HL-60 (cell line): ENCODE measurements around the gene SLC6A7.

Source experiments
- DNase-seq, 2 experiments: peaks; one replicate each; pipeline ENCODE4 v3.0.0-alpha.2; 2010 to 2020; ENCODE audit warnings: low read depth in 1 of 2, low spot score in 1 of 2
- H3K27ac ChIP-seq: fragments of 250-450 bp; sonication (Bioruptor Pico); replicated peaks from 2 replicates; pipeline ENCODE4 v1.5.1; 2020; ENCODE audit warnings: mild to moderate bottlenecking, moderate library complexity
- H3K27me3 ChIP-seq: fragments of 250-450 bp; sonication (Bioruptor Pico); 2 replicates; pipeline ENCODE4 v1.5.1; 2021; ENCODE audit warnings: mild to moderate bottlenecking, moderate library complexity; ENCODE audit not compliant: insufficient read depth, poor library complexity, severe bottlenecking
- H3K4me3 ChIP-seq: replicated peaks from 2 replicates; pipeline ENCODE4 v1.5.1; 2011; ENCODE audit warnings: mild to moderate bottlenecking, control low read depth, low read length; ENCODE audit not compliant: insufficient read depth
- GABPA ChIP-seq: IDR thresholded peaks from 2 replicates; pipeline ENCODE4 v1.6.1; 2012; ENCODE audit warnings: low read depth
- POLR2AphosphoS5 ChIP-seq: IDR thresholded peaks from 2 replicates; pipeline ENCODE4 v1.6.1; 2012; ENCODE audit warnings: low read depth
- SPI1 ChIP-seq: IDR thresholded peaks from 2 replicates; pipeline ENCODE4 v1.6.1; 2012; ENCODE audit warnings: low read depth, mild to moderate bottlenecking, borderline replicate concordance
- TF ChIP-seq, protein P1 (sequence below): IDR thresholded peaks from one replicate; pipeline ENCODE4 v1.5.1; 2011; ENCODE audit warnings: low read length, control low read depth, inconsistent platforms; ENCODE audit not compliant: insufficient read depth
- TF ChIP-seq, protein P2 (sequence below): IDR thresholded peaks from 2 replicates; pipeline ENCODE4 v1.6.1; 2012; ENCODE audit warnings: low read depth; ENCODE audit not compliant: insufficient replicate concordance

The SLC6A7 gene

DNA sequence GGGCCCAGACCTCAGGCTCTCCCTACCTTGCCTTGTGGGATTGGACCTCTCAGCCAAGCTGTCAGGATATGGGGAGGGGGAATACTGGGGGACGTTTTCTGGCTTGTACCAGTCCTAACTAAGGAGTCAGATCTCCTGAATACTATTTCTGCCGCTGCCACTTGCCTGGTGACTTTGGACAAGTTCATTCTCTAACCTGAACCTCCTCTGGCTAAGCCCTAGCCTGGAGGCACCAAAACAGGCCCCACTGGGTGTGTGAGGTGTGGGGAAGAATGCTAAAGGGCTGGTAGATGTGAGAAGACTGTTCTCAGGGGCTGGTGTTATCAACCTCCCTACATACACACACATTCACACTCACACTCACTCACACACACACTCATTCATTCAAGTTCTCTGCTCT is 1.1 kb downstream of the SLC6A7 start:
- Histone ChIP-seq H3K27me3 (peaks cover 18% of the 10 kb centered on the region), H3K27ac (no peak overlapping the region), H3K4me3 (no peak overlapping the region)
- DNase-seq: no peak
- TF ChIP-seq, protein P1, sequence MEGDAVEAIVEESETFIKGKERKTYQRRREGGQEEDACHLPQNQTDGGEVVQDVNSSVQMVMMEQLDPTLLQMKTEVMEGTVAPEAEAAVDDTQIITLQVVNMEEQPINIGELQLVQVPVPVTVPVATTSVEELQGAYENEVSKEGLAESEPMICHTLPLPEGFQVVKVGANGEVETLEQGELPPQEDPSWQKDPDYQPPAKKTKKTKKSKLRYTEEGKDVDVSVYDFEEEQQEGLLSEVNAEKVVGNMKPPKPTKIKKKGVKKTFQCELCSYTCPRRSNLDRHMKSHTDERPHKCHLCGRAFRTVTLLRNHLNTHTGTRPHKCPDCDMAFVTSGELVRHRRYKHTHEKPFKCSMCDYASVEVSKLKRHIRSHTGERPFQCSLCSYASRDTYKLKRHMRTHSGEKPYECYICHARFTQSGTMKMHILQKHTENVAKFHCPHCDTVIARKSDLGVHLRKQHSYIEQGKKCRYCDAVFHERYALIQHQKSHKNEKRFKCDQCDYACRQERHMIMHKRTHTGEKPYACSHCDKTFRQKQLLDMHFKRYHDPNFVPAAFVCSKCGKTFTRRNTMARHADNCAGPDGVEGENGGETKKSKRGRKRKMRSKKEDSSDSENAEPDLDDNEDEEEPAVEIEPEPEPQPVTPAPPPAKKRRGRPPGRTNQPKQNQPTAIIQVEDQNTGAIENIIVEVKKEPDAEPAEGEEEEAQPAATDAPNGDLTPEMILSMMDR: no peak
- TF ChIP-seq, protein P2, sequence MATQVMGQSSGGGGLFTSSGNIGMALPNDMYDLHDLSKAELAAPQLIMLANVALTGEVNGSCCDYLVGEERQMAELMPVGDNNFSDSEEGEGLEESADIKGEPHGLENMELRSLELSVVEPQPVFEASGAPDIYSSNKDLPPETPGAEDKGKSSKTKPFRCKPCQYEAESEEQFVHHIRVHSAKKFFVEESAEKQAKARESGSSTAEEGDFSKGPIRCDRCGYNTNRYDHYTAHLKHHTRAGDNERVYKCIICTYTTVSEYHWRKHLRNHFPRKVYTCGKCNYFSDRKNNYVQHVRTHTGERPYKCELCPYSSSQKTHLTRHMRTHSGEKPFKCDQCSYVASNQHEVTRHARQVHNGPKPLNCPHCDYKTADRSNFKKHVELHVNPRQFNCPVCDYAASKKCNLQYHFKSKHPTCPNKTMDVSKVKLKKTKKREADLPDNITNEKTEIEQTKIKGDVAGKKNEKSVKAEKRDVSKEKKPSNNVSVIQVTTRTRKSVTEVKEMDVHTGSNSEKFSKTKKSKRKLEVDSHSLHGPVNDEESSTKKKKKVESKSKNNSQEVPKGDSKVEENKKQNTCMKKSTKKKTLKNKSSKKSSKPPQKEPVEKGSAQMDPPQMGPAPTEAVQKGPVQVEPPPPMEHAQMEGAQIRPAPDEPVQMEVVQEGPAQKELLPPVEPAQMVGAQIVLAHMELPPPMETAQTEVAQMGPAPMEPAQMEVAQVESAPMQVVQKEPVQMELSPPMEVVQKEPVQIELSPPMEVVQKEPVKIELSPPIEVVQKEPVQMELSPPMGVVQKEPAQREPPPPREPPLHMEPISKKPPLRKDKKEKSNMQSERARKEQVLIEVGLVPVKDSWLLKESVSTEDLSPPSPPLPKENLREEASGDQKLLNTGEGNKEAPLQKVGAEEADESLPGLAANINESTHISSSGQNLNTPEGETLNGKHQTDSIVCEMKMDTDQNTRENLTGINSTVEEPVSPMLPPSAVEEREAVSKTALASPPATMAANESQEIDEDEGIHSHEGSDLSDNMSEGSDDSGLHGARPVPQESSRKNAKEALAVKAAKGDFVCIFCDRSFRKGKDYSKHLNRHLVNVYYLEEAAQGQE: no peak
- no peak for TF ChIP-seq SPI1
- TF ChIP-seq GABPA: no peak
- TF ChIP-seq POLR2AphosphoS5: no peak

DNA sequence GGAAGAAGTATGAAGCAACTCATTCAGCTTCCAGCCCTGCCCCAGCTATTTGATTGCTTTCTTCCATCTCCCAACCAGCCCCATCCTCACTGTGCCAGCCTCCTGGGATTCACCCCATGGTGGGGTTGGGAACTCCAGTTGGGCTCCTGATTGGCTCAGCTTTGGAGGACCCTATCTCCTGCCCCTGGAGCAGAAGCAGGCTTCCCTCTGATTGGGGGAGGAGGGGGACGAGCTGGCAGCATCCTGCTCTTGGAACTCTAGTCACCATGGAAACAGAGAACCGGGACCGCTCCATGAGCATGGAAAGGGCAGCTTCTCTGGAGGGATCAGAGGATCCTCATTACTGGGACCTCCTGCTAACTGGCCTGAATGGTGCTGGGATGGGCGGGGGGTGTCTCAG is 2.6 kb downstream of the SLC6A7 start:
- H3K4me3 ChIP-seq: no peak overlapping the region
- H3K27ac ChIP-seq: no peak overlapping the region
- H3K27me3 ChIP-seq: peaks cover 20% of the 10 kb centered on the region
- no peak for DNase-seq
- TF ChIP-seq GABPA (no peak), POLR2AphosphoS5 (no peak), SPI1 (no peak)
- TF ChIP-seq, protein P2: no peak
- TF ChIP-seq, protein P1: no peak

DNA sequence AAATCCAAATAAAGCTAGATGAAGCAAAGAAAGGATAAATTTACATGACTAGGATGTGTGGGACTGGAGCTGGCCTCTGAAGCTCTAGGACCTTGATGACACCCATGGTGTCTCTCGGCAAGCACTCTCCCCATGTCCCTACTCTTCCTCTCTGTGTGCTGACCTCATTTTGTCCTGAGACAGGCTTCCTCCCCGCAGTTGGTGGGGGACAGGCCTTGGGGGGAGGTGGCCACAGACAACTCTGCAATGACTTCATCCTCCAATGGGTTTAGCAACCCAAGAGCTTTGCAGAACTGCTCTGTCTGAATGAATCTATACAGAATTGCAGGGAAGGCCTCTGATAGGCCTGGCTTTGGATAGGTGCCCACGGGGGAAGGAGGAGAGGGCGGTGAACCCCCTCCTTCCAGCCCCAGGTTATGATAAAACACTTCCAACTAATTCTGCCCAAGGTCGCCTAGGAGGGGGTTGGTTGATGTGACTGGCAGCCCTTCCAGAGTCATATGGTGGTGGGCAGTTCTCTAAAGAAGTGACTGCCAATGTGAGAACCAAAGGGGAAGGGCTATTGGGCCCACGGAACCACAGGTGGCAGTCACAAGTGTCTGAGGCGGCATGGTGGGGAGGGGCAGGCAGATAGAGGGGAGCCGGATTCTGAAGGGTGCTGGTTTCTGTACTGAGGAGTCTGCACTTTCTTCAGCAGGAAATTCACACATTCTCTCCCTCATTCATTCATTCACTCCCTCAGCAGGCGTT is 6.0 kb downstream of the SLC6A7 start:
- TF ChIP-seq, protein P1: no peak
- no peak for TF ChIP-seq GABPA
- no peak for TF ChIP-seq POLR2AphosphoS5
- no peak for TF ChIP-seq SPI1
- TF ChIP-seq, protein P2: no peak
- DNase-seq: no peak
- Histone ChIP-seq H3K27me3 (peaks cover 4% of the 10 kb centered on the region), H3K4me3 (no peak overlapping the region), H3K27ac (no peak overlapping the region)
